Spinal cord (tissue), 10 donors: ENCODE measurements around the gene ZBTB42. TPM values are rescaled to one million over a fixed set of nuclear protein-coding genes. Genes with fewer than 3 reads are reported as not detected.

Source experiments
- DNase-seq, 6 donors: peaks; one replicate each; pipeline versions ENCODE4 v3.0.0 to v3.0.0-alpha.2; 2013 to 2015; ENCODE audit warnings: low spot score in 6 of 6, low read depth in 4 of 6
- H3K27ac ChIP-seq: one replicate; pipeline ENCODE4 v1.5.1; 2013; ENCODE audit warnings: low read depth, low read length, control low read depth
- H3K27me3 ChIP-seq: one replicate; pipeline ENCODE4 v1.6.1; 2013; ENCODE audit warnings: low read length; ENCODE audit not compliant: control insufficient read depth, insufficient read depth
- H3K36me3 ChIP-seq: one replicate; pipeline ENCODE4 v1.6.1; 2013; ENCODE audit warnings: low read length; ENCODE audit not compliant: control insufficient read depth, insufficient read depth
- H3K4me1 ChIP-seq: one replicate; pipeline ENCODE4 v1.6.1; 2013; ENCODE audit warnings: low read length; ENCODE audit not compliant: control insufficient read depth, insufficient read depth
- H3K4me3 ChIP-seq: one replicate; pipeline ENCODE4 v1.5.1; 2013; ENCODE audit warnings: low read depth, low read length, control low read depth
- H3K9me3 ChIP-seq: one replicate; pipeline ENCODE4 v1.6.1; 2013; ENCODE audit warnings: low read length; ENCODE audit not compliant: control insufficient read depth, insufficient read depth
- WGBS: methylation state at CpG from one replicate; pipeline ENCODE4 v1.1.5; 2013; ENCODE audit warnings: missing lambda C conversion rate; ENCODE audit not compliant: insufficient coverage; 5-methylcytosine and 5-hydroxymethylcytosine counted together
- polyA plus RNA-seq, 2 donors: library from polyadenylated mRNA; unstranded; fragments of 120-200 nt; gene quantifications; one replicate each; pipeline ENCODE4 v1.2.1, GENCODE V29; 2013; ENCODE audit not compliant: insufficient read length in 2 of 2
- total RNA-seq, 2 donors: library from RNA; depleted of rRNA in 1 of 2; stranded (reverse); fragments of 120-200 nt in 1 of 2; fragments of >200 nt in 1 of 2; gene quantifications; one replicate each; pipeline versions ENCODE4 v1.2.3 to v1.2.4, GENCODE V29; 2013 to 2014
- donor health status: healthy.

ZBTB42 gene
- total and polyA plus RNA-seq, 4 donors = 0.99 to 2.3 (median 1.9) TPM

- peaks cover 20% of the 10 kb centered on the region for H3K4me1 ChIP-seq
- no peak for DNase-seq
- no peak overlapping the region for H3K27ac ChIP-seq
- peaks cover 100% of the 10 kb centered on the region for H3K36me3 ChIP-seq
- H3K4me3 ChIP-seq = no peak overlapping the region
- no peaks in the 10 kb centered on the region for H3K9me3 ChIP-seq
- WGBS = 92% methylated on average over 13 of the region's 13 CpGs
- no peaks in the 10 kb centered on the region for H3K27me3 ChIP-seq
Observed at GRCh38 chr14:104775073-104775489, 25.8 kb upstream of the ZBTB42 start.

- Histone ChIP-seq H3K4me3 (no peak overlapping the region), H3K27ac (no peak overlapping the region), H3K36me3 (peaks cover 100% of the 10 kb centered on the region), H3K27me3 (no peaks in the 10 kb centered on the region), H3K4me1 (peaks cover 23% of the 10 kb centered on the region), H3K9me3 (no peaks in the 10 kb centered on the region)
- 97% methylated on average over 15 of the region's 15 CpGs for whole genome bisulfite sequencing
- DNase-seq = no peak
Observed at GRCh38 chr14:104776481-104776880, 24.4 kb upstream of the ZBTB42 start.

- no peaks in the 10 kb centered on the region for H3K27me3 ChIP-seq
- no peak overlapping the region for H3K27ac ChIP-seq
- H3K36me3 ChIP-seq = peaks cover 100% of the 10 kb centered on the region
- H3K4me1 ChIP-seq = peaks cover 29% of the 10 kb centered on the region
- WGBS = 55% methylated on average over 11 of the region's 16 CpGs
- no peaks in the 10 kb centered on the region for H3K9me3 ChIP-seq
- no peak overlapping the region for H3K4me3 ChIP-seq
- DNase-seq = peak in 2 of 6 donors; percentile 39 to 54
Observed at GRCh38 chr14:104776961-104777807, 23.7 kb upstream of the ZBTB42 start.

DNA sequence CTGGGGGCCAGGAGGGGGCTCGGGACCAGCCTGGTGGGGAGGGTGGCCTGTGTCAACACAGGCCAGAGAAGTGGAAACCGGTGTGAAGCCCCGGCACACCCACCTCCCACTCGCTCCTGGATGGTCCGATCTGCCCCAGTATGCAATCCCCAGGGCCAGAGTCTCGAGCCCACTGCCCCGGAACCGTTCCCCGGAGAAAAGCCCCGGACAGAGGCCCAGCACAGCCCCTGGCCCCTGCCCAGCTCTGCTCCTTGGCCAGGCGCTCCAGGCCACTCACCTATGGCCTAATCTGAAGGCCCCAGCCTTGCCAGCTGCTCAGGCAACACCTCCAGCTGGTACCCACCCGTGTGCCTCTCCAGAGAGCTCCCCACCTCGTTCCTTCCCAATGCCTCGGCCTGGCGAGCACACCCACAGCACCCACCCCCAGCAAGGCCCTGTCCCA, 23.1 kb upstream of the ZBTB42 start:
- Histone ChIP-seq H3K4me1 (peaks cover 36% of the 10 kb centered on the region), H3K36me3 (peaks cover 100% of the 10 kb centered on the region), H3K27ac (no peak overlapping the region), H3K9me3 (no peaks in the 10 kb centered on the region), H3K4me3 (no peak overlapping the region), H3K27me3 (no peaks in the 10 kb centered on the region)
- no peak for DNase-seq
- WGBS = 41% methylated on average over 15 of the region's 15 CpGs

DNA sequence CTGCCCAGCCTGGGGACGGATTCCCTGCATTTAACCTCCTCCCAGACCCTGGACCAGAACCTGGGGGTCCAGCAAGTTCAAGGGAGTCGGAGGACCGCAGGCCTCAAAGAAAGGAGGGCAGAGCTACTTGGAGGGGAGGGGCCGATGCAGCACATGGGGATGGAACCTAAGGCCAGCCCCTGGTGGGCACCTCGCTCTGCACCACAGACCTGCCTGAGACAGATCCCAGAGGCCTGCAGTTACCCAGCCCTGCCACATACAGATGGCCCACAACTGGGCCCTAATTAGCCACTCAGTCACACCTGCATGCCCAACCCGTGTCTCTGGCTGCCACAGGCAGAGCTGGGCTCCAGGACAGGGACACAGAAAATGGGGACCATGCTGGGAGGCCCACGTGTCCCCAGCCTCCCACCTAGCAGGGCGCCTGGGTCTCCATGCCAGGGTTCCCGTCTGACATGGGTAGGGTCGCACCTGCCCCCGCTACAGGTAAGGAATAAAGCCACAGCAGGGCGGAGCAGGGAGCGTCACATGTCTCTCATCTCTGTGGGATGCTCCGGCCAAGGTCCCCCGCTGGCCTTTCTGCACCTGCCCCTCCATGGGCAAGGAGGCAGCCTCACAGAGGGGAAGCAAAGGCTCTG, 22.1 kb upstream of the ZBTB42 start:
- no peak overlapping the region for H3K27ac ChIP-seq

DNA sequence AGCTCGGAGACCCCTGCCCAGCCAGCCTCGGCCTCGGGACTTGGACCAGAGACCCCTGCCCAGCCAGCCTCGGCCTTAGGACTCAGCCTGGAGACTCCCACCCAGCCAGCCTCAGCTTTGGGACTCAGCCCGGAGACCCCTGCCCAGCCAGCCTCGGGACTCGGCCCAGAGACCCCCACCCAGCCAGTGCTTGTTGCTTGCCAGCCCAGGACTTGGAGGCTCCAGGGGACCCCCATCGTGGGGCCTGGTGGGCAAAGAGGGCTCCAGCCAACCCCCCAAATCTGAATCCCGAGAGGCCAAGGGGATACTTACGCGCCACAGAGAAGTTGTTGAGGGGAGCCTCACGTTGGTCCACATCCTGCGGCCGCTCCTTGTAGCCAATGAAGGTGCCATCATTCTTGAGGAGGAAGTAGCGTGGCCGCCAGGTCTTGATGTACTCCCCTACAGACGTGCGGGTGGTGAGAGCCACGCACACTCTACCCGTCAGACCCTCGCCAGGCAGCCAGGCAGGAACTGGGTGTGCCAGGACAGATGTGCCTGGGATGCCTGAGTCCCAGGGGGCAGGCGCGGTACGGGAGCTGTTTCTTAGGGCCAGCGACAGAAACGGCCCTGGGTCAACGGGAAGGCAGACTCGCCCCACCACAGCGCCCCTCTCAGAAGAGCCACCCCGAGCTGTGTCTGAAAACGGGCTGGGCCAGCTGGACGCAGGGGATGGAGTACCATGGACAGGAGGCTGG, 21.0 kb upstream of the ZBTB42 start:
- no peaks in the 10 kb centered on the region for H3K27me3 ChIP-seq
- DNase-seq = no peak
- H3K9me3 ChIP-seq = no peaks in the 10 kb centered on the region
- H3K27ac ChIP-seq = no peak overlapping the region
- H3K4me1 ChIP-seq = peaks cover 57% of the 10 kb centered on the region
- no peak overlapping the region for H3K4me3 ChIP-seq
- peaks cover 97% of the 10 kb centered on the region for H3K36me3 ChIP-seq
- 91% methylated on average over 31 of the region's 32 CpGs for WGBS

More for the DNA sequence above, 22.1 kb upstream of the ZBTB42 start:
- Histone ChIP-seq H3K4me1 (peaks cover 46% of the 10 kb centered on the region), H3K4me3 (no peak overlapping the region), H3K9me3 (no peaks in the 10 kb centered on the region), H3K36me3 (peaks cover 98% of the 10 kb centered on the region), H3K27me3 (no peaks in the 10 kb centered on the region)
- no peak for DNase-seq
- 81% methylated on average over 14 of the region's 15 CpGs for WGBS

GRCh38 chr14:104780513-104781030, 20.3 kb upstream of the ZBTB42 start:
- H3K36me3 ChIP-seq = peaks cover 97% of the 10 kb centered on the region
- no peak overlapping the region for H3K4me3 ChIP-seq
- DNase-seq = no peak
- no peaks in the 10 kb centered on the region for H3K9me3 ChIP-seq
- no peak overlapping the region for H3K27ac ChIP-seq
- WGBS = 86% methylated on average over 24 of the region's 24 CpGs
- peaks cover 63% of the 10 kb centered on the region for H3K4me1 ChIP-seq
- no peaks in the 10 kb centered on the region for H3K27me3 ChIP-seq

DNA sequence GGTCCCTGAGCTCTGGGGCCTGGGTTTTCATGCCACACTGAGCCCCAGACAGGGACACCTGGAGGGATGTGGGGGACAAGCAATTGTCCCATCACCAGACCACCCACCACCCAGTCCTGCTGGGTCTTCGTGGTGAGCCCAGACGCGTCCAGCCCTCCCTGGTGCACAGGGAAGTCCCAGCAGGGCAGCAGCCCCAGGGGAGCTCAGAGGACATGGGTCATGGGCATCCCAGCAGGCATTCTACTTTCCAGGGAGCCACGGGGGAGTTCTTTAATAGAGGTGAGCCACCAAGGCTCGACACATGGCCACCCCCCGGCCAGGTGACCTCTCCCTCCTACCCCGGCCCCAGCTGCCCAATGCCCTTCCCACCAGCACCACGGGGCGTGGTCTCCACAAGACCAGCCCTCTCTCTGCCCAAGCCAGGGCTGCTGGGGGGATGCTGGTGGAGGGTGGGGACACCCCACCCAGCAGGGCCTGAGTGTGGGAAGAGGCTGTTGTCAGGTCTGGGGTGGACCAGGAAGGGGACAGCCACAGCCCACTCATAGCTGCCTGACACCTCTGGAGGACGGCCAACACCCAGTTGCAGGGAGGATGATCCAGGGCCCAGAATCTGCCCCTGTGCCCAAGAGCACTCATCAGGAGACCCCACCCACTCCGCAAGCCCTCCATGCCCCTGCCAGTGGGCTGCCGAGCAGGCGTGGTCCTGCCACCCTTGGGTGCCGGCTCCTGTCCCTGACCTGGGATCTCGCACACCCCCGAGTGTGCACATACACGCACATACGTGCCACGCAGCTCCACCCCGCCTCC, 19.4 kb upstream of the ZBTB42 start:
- no peak overlapping the region for H3K27ac ChIP-seq
- 78% methylated on average over 14 of the region's 20 CpGs for WGBS
- no peak for DNase-seq
- H3K9me3 ChIP-seq = no peaks in the 10 kb centered on the region
- H3K4me1 ChIP-seq = peaks cover 72% of the 10 kb centered on the region
- H3K36me3 ChIP-seq = peaks cover 97% of the 10 kb centered on the region
- no peak overlapping the region for H3K4me3 ChIP-seq
- H3K27me3 ChIP-seq = no peaks in the 10 kb centered on the region
